Coronary artery (tissue), 2 donors: ENCODE data around the gene NLRP13.
"Not testable (repeated sequence)": the region's sequence is repeated elsewhere in the genome, so short reads cannot be mapped to it uniquely, and the experiment has no call there.

Experiments
- DNase-seq: peaks from one replicate; pipeline ENCODE4 v3.0.0-alpha.2; 2017; ENCODE audit warnings: low spot score
- H3K27ac ChIP-seq, 2 donors: fragments of 200-600 bp; sonication (generic); one replicate each; pipeline ENCODE4 v1.5.1; 2016 to 2019
- H3K4me3 ChIP-seq: fragments of 200-600 bp; sonication (generic); 2 replicates; pipeline ENCODE4 v1.5.1; 2016; ENCODE audit warnings: mild to moderate bottlenecking, moderate library complexity
- CTCF ChIP-seq: fragments of 200-600 bp; sonication (generic); IDR thresholded peaks from one replicate; pipeline ENCODE4 v1.5.1; 2019; ENCODE audit warnings: antibody characterized with exemption

NLRP13 gene

DNA sequence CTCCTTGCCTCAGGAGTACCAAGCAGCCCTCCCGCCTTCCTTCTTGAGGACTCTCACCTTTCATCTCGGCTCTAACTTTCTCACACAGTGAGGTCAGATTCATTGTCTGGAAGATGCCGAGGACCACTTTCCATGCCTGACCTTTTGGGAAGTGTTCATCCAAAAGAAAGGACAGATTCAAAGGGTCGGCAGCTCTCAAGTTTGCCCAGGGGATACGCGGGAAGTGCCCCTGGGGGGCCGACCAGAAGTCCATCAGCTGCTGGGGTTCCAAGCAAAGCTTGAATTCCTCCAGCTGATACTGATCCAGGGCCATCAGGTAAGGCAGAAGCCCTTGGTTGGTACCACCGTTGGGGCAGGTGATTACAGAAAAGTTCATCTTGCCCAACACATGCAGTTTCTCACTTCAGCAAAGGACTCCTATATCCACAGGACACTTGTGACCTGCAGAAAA is at the start of gene NLRP13:
TSS of gene NLRP13 (minus strand) at position 401 of the 451 bp plus-strand sequence. CDS start at position 376, 25 bp downstream.
- Histone ChIP-seq H3K27ac (no peak within 1 kb of the TSS), H3K4me3 (no peak within 1 kb of the TSS)
- no peak for DNase-seq
- no peak for TF ChIP-seq CTCF

DNA sequence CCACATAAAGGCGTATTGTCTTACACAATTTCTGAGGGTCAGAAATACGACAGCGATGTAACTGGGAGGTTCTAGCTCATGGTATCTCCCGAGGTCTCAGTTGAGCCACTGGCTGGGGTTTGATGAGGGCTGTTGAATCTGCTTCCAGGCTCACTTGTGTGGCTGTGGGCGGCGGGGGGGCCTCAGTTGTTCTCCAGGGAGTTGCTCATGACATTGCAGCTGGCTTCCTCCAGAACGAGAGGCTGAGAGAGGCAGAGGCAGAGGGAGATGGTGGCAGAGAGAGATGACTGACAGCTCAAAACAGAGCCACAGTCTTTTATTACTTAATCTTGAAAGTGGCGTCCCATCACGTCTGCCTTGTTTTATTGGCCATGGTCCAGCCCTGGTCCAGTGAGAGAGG is 48.3 kb upstream of the NLRP13 start:
- no peak for TF ChIP-seq CTCF
- Histone ChIP-seq H3K4me3 (no peak overlapping the region), H3K27ac (no peak overlapping the region)
- no peak for DNase-seq

DNA sequence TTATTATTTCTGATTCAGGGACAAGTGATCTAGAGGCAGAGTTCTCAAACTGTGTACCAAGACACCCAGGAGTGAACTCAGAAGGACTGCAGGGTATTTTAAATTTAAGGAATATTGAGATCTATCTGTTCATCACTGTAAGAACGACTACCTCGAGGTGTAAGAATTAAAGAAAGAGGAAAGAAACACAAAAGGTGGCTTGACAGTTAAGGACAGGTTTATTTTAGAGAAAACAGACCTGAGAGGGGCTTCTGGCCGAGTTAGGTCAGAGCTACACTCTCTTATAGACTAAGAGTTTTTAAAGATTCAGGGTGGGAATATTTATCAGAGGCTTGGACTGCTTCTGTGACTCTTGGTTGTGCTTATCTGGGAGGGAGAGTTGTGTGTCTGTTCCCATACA is 41.8 kb upstream of the NLRP13 start:
- no peak for TF ChIP-seq CTCF
- Histone ChIP-seq H3K27ac (no peak overlapping the region), H3K4me3 (no peak overlapping the region)
- no peak for DNase-seq

GRCh38 chr19:55962186-55962585 is 30.1 kb upstream of the NLRP13 start:
- no peak for DNase-seq
- TF ChIP-seq CTCF: no peak

DNA sequence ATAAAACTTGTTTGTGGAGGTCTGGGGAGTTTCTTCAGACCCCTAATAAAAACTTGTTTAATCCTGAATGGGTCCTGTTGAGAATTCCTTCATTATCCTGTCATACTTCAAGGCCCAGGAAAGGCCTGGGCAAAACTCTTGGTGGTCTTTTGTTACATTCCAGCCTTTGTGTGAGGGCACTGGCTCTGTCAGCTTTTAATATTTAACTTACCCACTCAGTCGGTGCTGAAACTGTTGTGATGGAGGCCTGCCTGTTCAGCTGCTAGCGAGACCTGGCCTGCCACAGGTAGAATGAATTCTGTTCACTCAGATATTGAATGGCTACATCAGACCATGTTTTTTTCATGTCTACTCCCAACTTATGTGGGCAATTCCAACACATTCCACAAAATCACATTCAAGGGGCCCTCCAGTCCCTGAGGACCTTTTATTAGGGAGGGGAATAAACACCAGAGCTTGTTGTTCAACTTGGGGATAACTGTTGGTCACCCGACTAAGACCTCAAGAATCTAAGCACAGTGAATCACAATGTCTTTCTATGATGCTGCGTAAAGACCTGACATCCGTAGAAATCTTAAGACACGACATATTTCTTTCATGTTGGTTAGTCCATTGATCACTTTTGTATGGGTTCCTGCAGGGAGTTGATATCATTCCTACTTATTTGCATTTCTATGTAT is 28.0 kb upstream of the NLRP13 start:
- no peak for DNase-seq
- H3K4me3 ChIP-seq: no peak overlapping the region
- H3K27ac ChIP-seq: no peak overlapping the region
- no peak for TF ChIP-seq CTCF

More at GRCh38 chr19:55962186-55962585, 30.1 kb upstream of the NLRP13 start:
- Histone ChIP-seq H3K4me3 (no peak overlapping the region), H3K27ac (no peak overlapping the region)

DNA sequence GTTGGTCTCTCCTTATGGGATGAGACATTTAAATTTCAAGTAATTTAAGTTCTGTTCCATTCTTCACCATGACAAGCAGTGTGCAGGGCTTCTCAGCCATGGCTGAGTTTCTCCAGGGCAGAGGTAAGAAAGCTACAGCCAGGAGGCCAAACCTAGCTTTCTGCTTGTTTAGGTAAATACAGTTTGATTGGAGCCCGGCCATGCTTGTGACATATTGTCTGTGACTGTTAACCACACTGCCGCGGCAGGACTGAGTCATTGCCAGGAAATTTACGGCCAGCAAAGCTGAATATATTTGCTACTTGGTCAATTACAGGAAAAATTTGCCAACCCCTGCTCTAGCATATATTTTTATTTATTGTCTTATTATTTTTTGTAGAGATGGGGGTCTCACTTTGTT is 26.2 kb upstream of the NLRP13 start:
- DNase-seq: no peak
- TF ChIP-seq CTCF: no peak
- no peak overlapping the region for H3K4me3 ChIP-seq
- H3K27ac ChIP-seq: no peak overlapping the region

DNA sequence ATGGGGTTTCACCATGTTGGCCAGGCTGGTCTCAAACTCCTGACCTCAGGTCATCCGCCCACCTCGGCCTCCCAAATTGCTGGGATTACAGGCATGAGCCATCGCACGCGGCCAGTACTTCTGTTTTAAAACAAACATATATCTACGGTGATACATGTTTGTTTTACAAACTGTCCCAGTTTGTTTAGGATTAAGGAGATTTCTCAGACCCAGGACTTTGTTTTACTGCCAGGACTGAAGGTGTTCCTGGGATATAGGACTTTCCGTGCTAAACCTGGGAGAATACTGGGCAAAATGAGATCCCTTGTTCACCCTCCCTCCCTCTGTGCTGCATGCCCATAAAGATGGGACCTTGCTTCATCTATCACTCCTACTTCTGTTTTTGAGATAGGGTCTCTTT is 24.3 kb upstream of the NLRP13 start:
- Histone ChIP-seq H3K4me3 (no peak overlapping the region), H3K27ac (no peak overlapping the region)
- no peak for DNase-seq
- no peak for TF ChIP-seq CTCF

DNA sequence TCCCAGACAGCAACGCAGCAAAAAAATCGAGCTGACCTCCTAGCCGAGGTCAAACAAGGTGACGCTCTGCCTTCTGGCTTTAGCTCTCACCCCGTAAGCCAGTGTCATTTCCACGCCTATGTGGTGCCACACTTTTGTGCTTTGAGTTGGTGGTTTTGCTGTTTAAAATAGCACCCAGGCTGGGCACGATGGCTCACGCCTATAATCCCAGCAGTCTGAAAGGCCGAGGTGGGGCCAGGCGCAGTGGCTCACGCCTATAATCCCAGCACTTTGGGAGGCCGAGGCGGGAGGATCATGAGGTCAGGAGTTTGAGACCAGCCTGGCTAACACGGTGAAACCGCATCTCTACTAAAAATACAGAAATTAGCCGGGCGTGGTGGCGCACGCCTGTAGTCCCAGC is 18.4 kb upstream of the NLRP13 start:
- not testable (repeated sequence) for H3K27ac ChIP-seq, H3K4me3 ChIP-seq, DNase-seq
